IMR-90 (cell line): ENCODE results near the gene PMF1. TPM values are rescaled to one million over a fixed set of nuclear protein-coding genes. Genes with fewer than 3 reads are reported as not detected.

Experiments used
- ATAC-seq: fragments of 200-7000 bp; cut with Tn5 transposase; 2 replicates; pipeline ENCODE4 v1.9.1; 2020; ENCODE audit warnings: low read depth, mild to moderate bottlenecking, moderate library complexity
- BruUV-seq: library from RNA; stranded (reverse); fragments of 400-500 nt; replicated peaks from 2 replicates; lab custom pipeline; 2021; lab: Mats Ljungman, UMichigan
- CTCF ChIA-PET: fragments of 300-600 bp; formaldehyde crosslinking; extraction: SDS; loops from one replicate; lab custom pipeline; 2021; ENCODE audit warnings: antibody characterized with exemption; lab: Yijun Ruan, JAX
- POLR2A ChIA-PET: fragments of 300-600 bp; sonication (Branson Sonifier 250); formaldehyde crosslinking; loops from one replicate; lab custom pipeline; 2022; ENCODE audit warnings: antibody characterized with exemption; ENCODE audit not compliant: unreplicated experiment; lab: Charles Lee
- DNase-seq: peaks from one replicate; pipeline ENCODE4 v3.0.0; 2013
- H2AFZ ChIP-seq: replicated peaks from 2 replicates; pipeline ENCODE3; 2013; ENCODE audit warnings: low read length, mild to moderate bottlenecking; ENCODE audit not compliant: poor library complexity
- H2AK5ac ChIP-seq: 2 replicates; pipeline ENCODE4 v1.6.1; 2013; ENCODE audit warnings: low read depth, low read length, inconsistent platforms
- H2AK9ac ChIP-seq: replicated peaks from 2 replicates; pipeline ENCODE3; 2013; ENCODE audit warnings: mild to moderate bottlenecking, low read depth, low read length, moderate library complexity; ENCODE audit not compliant: poor library complexity
- H2BK120ac ChIP-seq: 2 replicates; pipeline ENCODE4 v1.6.1; 2013; ENCODE audit warnings: low read depth, low read length, inconsistent platforms
- H2BK15ac ChIP-seq: 3 replicates; pipeline ENCODE4 v1.6.1; 2013; ENCODE audit warnings: low read depth, low read length, inconsistent platforms
- H2BK20ac ChIP-seq: 2 replicates; pipeline ENCODE4 v1.6.1; 2013; ENCODE audit warnings: low read depth, mild to moderate bottlenecking, inconsistent platforms, low read length, moderate library complexity
- H2BK5ac ChIP-seq: 2 replicates; pipeline ENCODE4 v1.6.1; 2013; ENCODE audit warnings: mild to moderate bottlenecking, low read depth, low read length, inconsistent platforms; ENCODE audit not compliant: poor library complexity, severe bottlenecking
- H3K14ac ChIP-seq: replicated peaks from 2 replicates; pipeline ENCODE4 v1.6.1; 2013; ENCODE audit warnings: low read depth, low read length, inconsistent platforms
- H3K18ac ChIP-seq: 2 replicates; pipeline ENCODE4 v1.6.1; 2013; ENCODE audit warnings: low read depth, low read length, control low read depth
- H3K23ac ChIP-seq: 2 replicates; pipeline ENCODE4 v1.6.1; 2013; ENCODE audit warnings: low read depth, low read length, inconsistent platforms
- H3K27ac ChIP-seq: 2 replicates; pipeline ENCODE4 v1.5.1; 2013; ENCODE audit warnings: mild to moderate bottlenecking, control low read depth, low read length; ENCODE audit not compliant: insufficient read depth
- H3K27me3 ChIP-seq: 2 replicates; pipeline ENCODE4 v1.6.1; 2013; ENCODE audit warnings: low read length; ENCODE audit not compliant: control insufficient read depth, insufficient read depth
- H3K36me3 ChIP-seq: 2 replicates; pipeline ENCODE4 v1.6.1; 2013; ENCODE audit warnings: low read length, mixed read lengths; ENCODE audit not compliant: control insufficient read depth, insufficient read depth
- H3K4ac ChIP-seq: 2 replicates; pipeline ENCODE4 v1.6.1; 2013; ENCODE audit warnings: low read depth, low read length, inconsistent platforms
- H3K4me1 ChIP-seq: 2 replicates; pipeline ENCODE4 v1.6.1; 2013; ENCODE audit warnings: low read length, mixed read lengths; ENCODE audit not compliant: control insufficient read depth, insufficient read depth
- H3K4me2 ChIP-seq: 2 replicates; pipeline ENCODE4 v1.6.1; 2013; ENCODE audit warnings: low read depth, mild to moderate bottlenecking, control low read depth, low read length, moderate library complexity
- H3K4me3 ChIP-seq: 2 replicates; pipeline ENCODE4 v1.5.1; 2013; ENCODE audit warnings: low read depth, mild to moderate bottlenecking, control low read depth, low read length, moderate library complexity; ENCODE audit not compliant: insufficient read depth
- H3K56ac ChIP-seq: 2 replicates; pipeline ENCODE4 v1.6.1; 2013; ENCODE audit warnings: low read length, inconsistent platforms; ENCODE audit not compliant: insufficient read depth; ENCODE audit errors: extremely low read depth
- H3K79me1 ChIP-seq, 2 experiments: 2 replicates each; pipeline ENCODE4 v1.6.1; 2013; ENCODE audit warnings: low read length in 2 of 2, inconsistent platforms in 1 of 2, low read depth in 1 of 2
- H3K9ac ChIP-seq: 2 replicates; pipeline ENCODE4 v1.6.1; 2013; ENCODE audit warnings: low read depth, low read length, control low read depth
- H3K9me1 ChIP-seq: 2 replicates; pipeline ENCODE4 v1.6.1; 2013; ENCODE audit warnings: low read length, inconsistent platforms; ENCODE audit not compliant: insufficient read depth
- H3K9me3 ChIP-seq: 2 replicates; pipeline ENCODE4 v1.6.1; 2013; ENCODE audit warnings: low read length; ENCODE audit not compliant: control insufficient read depth, insufficient read depth
- H4K20me1 ChIP-seq: 2 replicates; pipeline ENCODE4 v1.6.1; 2013; ENCODE audit warnings: low read length, inconsistent platforms; ENCODE audit not compliant: insufficient read depth
- H4K5ac ChIP-seq: 2 replicates; pipeline ENCODE4 v1.6.1; 2013; ENCODE audit warnings: mild to moderate bottlenecking, low read depth, low read length, control low read depth
- H4K8ac ChIP-seq, 2 experiments: 2 replicates each; pipeline ENCODE4 v1.6.1; 2013; ENCODE audit warnings: low read depth in 2 of 2, low read length in 2 of 2, control low read depth in 1 of 2, inconsistent platforms in 1 of 2
- H4K91ac ChIP-seq: 2 replicates; pipeline ENCODE4 v1.6.1; 2013; ENCODE audit warnings: low read depth, low read length, inconsistent platforms; ENCODE audit not compliant: insufficient read depth
- BHLHE40 ChIP-seq: fragments of 150-350 bp; IDR thresholded peaks from 2 replicates; pipeline ENCODE4 v1.6.1; 2016; ENCODE audit warnings: mild to moderate bottlenecking, low read depth, low read length
- CEBPB ChIP-seq: IDR thresholded peaks from 2 replicates; pipeline ENCODE4 v1.6.1; 2012; ENCODE audit warnings: low read depth, low read length, improper control_type of control experiment
- ELK1 ChIP-seq: fragments of 150-350 bp; IDR thresholded peaks from 2 replicates; pipeline ENCODE4 v1.6.1; 2016; ENCODE audit warnings: low read depth, mild to moderate bottlenecking, low read length, moderate library complexity, borderline replicate concordance
- MAZ ChIP-seq: IDR thresholded peaks from 2 replicates; pipeline ENCODE4 v1.6.1; 2012; ENCODE audit warnings: low read depth, mild to moderate bottlenecking, low read length, improper control_type of control experiment, moderate library complexity, borderline replicate concordance
- NFE2L2 ChIP-seq: fragments of 150-350 bp; IDR thresholded peaks from 2 replicates; pipeline ENCODE4 v1.6.1; 2016; ENCODE audit warnings: low read depth, mild to moderate bottlenecking, low read length
- RFX5 ChIP-seq: IDR thresholded peaks from 2 replicates; pipeline ENCODE4 v1.8.0; 2012; ENCODE audit warnings: low read depth, mild to moderate bottlenecking, low read length, moderate library complexity
- SMC3 ChIP-seq: fragments of 150-350 bp; IDR thresholded peaks from 2 replicates; pipeline ENCODE4 v1.6.1; 2016; ENCODE audit warnings: low read depth, mild to moderate bottlenecking, antibody characterized with exemption, low read length, moderate library complexity
- USF2 ChIP-seq: fragments of 150-350 bp; IDR thresholded peaks from 2 replicates; pipeline ENCODE4 v1.6.1; 2017; ENCODE audit warnings: mild to moderate bottlenecking, antibody characterized with exemption, low read length, low read depth
- WGBS, 2 experiments: methylation state at CpG; one replicate each; pipeline versions ENCODE4 v1.1.5 to v1.1.7; 2013; ENCODE audit warnings: missing lambda C conversion rate in 2 of 2; ENCODE audit not compliant: insufficient read length in 1 of 2; ENCODE audit errors: extremely low coverage in 2 of 2; 5-methylcytosine and 5-hydroxymethylcytosine counted together
- dilution Hi-C: fragments of 300-500 bp; cut with HindIII; formaldehyde crosslinking; loops from one replicate; pipeline ENCODE4 v1.14.3; 2018; ENCODE audit warnings: low sequenced_read_pairs; ENCODE audit not compliant: unreplicated experiment
- in situ Hi-C: fragments of 300-500 bp; cut with MboI; formaldehyde crosslinking; loops from 3 replicates; pipeline ENCODE4 v1.14.3; 2019; ENCODE audit warnings: low sequenced_read_pairs, inconsistent platforms, mixed read lengths
- intact Hi-C: fragments of 100-400 bp; cut with micrococcal nuclease; formaldehyde crosslinking; loops from 2 replicates; pipeline ENCODE4 v1.10.0; 2022
- polyA plus RNA-seq, 3 experiments: library from polyadenylated mRNA; depleted of rRNA; stranded (reverse); fragments of >200 nt; gene quantifications; 2 replicates each; pipeline ENCODE4 v1.2.3, GENCODE V29; 2012; ENCODE audit warnings: low replicate concordance in 1 of 3
- total RNA-seq: library from RNA; depleted of rRNA; stranded (reverse); fragments of >200 nt; gene quantifications from 2 replicates; pipeline ENCODE4 v1.2.3, GENCODE V29; 2012

The PMF1 gene
- total and polyA plus RNA-seq, 2 of the 4 experiments (the other 2 are of a cell fraction), result 54.8 to 73.4 TPM

- WGBS, 2 experiments, result no CpG with 5 or more reads among the region's 3 CpGs
- Histone ChIP-seq H3K4me2 (no peak overlapping the region), H3K36me3 (peaks cover 21% of the 10 kb centered on the region), H2AFZ (no peak overlapping the region), H3K4ac (no peak overlapping the region), H3K18ac (no peak overlapping the region), H3K27ac (no peak overlapping the region), H2AK5ac (no peak overlapping the region), H2BK120ac (no peak overlapping the region), H3K9me3 (no peaks in the 10 kb centered on the region), H3K9me1 (0 out of 2 replicates have a peak, but pooled peaks cover 5% of the 10 kb centered on the region), H4K8ac (no peak overlapping the region), H3K56ac (no peak overlapping the region), H2AK9ac (no peak overlapping the region), H2BK15ac (no peak overlapping the region), H3K23ac (no peak overlapping the region), H3K27me3 (no peaks in the 10 kb centered on the region), H3K9ac (no peak overlapping the region), H4K5ac (no peak overlapping the region), H3K79me1 (peaks cover 7 to 43% of the 10 kb centered on the region in 2 experiments), H4K91ac (no peak overlapping the region), H2BK5ac (no peak overlapping the region), H2BK20ac (no peak overlapping the region), H3K4me3 (no peak overlapping the region), H3K4me1 (0 out of 2 replicates have a peak, but pooled peaks cover 2% of the 10 kb centered on the region), H3K14ac (no peak overlapping the region), H4K20me1 (no peaks in the 10 kb centered on the region)
- ATAC-seq (no peak), DNase-seq (no peak)
- in situ Hi-C loops (loop anchor here (5.0 kb wide), 1 partner anchor 49 kb away; no protein-coding TSS in a partner anchor), dilution Hi-C loops (no loop called here), intact Hi-C loops (no loop called here)
- CTCF ChIA-PET, result no interaction called here
- POLR2A ChIA-PET, result no interaction called here
- no TSS peak for BruUV-seq
- TF ChIP-seq MAZ (no peak), ELK1 (no peak), USF2 (no peak), RFX5 (no peak), NFE2L2 (no peak), SMC3 (no peak), CEBPB (no peak), BHLHE40 (no peak)
Observed at GRCh38 chr1:156211243-156211642, 1.6 kb upstream of the PMF1 start.
